GM12878 (cell line): ENCODE results near the gene IL22.

ENCODE experiments used
- ATF2 ChIP-seq: IDR thresholded peaks from 2 replicates; pipeline ENCODE4 v1.6.1; 2012; ENCODE audit warnings: low read length, inconsistent platforms
- ZZZ3 ChIP-seq: IDR thresholded peaks from 2 replicates; pipeline ENCODE4 v1.6.1; 2011; ENCODE audit warnings: low read depth; ENCODE audit not compliant: control insufficient read depth, insufficient read length
- TF ChIP-seq, protein P1 (sequence below), 3 experiments: IDR thresholded peaks in 2 of 3; conservative IDR thresholded peaks in 1 of 3; 2 replicates each; pipeline ENCODE4 v1.5.1; 2011; ENCODE audit warnings: low read depth in 3 of 3, low read length in 3 of 3, mild to moderate bottlenecking in 3 of 3, control low read depth in 2 of 3, moderate library complexity in 2 of 3, inconsistent platforms in 1 of 3, mixed read lengths in 1 of 3; ENCODE audit not compliant: control insufficient read depth in 2 of 3, insufficient read depth in 1 of 3; ENCODE audit errors: extremely low read depth in 1 of 3

- TF ChIP-seq, protein P1, sequence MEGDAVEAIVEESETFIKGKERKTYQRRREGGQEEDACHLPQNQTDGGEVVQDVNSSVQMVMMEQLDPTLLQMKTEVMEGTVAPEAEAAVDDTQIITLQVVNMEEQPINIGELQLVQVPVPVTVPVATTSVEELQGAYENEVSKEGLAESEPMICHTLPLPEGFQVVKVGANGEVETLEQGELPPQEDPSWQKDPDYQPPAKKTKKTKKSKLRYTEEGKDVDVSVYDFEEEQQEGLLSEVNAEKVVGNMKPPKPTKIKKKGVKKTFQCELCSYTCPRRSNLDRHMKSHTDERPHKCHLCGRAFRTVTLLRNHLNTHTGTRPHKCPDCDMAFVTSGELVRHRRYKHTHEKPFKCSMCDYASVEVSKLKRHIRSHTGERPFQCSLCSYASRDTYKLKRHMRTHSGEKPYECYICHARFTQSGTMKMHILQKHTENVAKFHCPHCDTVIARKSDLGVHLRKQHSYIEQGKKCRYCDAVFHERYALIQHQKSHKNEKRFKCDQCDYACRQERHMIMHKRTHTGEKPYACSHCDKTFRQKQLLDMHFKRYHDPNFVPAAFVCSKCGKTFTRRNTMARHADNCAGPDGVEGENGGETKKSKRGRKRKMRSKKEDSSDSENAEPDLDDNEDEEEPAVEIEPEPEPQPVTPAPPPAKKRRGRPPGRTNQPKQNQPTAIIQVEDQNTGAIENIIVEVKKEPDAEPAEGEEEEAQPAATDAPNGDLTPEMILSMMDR (IDR thresholded peaks at IDR 0.05 in 2 of 3, conservative IDR thresholded peaks at IDR 0.05 in 1 of 3; ENCODE audit: control insufficient read depth in 2 of 3, extremely low read depth in 1 of 3, insufficient read depth in 1 of 3, low read depth in 3 of 3, low read length in 3 of 3) = no peak
- TF ChIP-seq ATF2 = no peak
- no peak for TF ChIP-seq ZZZ3
These were observed 28.1 kb upstream of the IL22 start for GRCh38 chr12:68281322-68282077.
